IPS-11a (cell line): Measurements from ENCODE around the gene TMEM256.

Experiments
- H3K4me3 ChIP-seq: one replicate; pipeline ENCODE4 v1.5.1; 2013; ENCODE audit warnings: low read depth, low read length, control low read depth

Gene TMEM256

DNA sequence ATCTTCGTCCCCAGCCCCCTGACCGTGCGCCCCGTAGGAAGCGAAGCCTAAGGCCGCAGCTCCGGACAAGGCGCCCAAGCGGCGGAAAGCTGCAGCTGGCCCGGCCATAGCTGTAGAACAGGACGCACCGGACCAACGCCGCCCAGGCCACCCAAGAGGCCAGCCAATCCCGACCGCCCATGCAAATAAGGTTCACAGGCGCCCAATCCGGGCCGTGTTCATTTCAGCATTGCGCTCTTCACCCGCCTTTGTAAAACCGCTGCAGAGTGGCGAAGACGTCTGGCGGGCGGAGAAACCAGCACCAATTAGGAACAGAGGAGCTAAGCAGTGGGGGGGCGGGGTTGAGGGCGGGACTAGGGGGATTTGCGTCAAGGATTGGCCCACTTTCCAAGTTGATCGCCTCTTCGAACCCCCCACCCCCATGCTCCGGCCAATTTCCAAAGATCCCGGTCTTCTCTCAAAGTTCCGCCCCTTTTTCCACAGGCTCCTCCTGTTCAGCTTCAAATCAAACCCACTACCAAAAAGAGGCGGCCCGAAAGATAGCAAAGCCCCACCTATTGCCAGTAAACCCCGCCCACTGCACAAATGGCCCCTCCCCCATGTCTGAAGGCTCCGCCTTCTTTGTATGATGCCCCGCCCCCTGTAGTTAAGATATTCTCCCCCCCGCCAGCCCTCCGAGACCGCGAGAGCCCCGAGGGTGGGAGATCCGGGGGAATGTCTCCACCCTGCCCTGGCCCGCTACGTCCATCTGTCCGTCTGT lies at the start of gene TMEM256:
TSS of gene TMEM256 (minus strand) at position 121 of the 760 bp plus-strand sequence. CDS start at position 108, 13 bp downstream.
- peak within 1 kb of the TSS; percentile 69 for H3K4me3 ChIP-seq

DNA sequence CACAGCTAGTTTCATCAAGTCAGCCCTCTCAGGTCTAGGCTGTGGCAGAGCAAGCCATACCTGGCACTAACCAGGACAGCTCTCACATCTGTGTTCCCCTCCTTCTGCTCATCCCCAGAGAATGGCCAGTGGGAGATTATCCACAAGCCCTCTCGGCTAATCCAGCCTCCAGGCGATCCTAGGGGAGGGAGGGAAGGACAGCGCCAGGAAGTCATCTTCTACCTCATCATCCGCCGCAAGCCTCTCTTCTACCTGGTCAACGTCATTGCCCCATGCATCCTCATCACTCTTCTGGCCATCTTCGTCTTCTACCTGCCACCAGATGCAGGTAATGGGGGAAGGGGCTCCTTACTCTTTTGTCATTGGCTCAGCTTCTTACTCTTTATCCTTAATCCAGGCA lies 44.6 kb upstream of the TMEM256 start:
- H3K4me3 ChIP-seq = no peak overlapping the region

DNA sequence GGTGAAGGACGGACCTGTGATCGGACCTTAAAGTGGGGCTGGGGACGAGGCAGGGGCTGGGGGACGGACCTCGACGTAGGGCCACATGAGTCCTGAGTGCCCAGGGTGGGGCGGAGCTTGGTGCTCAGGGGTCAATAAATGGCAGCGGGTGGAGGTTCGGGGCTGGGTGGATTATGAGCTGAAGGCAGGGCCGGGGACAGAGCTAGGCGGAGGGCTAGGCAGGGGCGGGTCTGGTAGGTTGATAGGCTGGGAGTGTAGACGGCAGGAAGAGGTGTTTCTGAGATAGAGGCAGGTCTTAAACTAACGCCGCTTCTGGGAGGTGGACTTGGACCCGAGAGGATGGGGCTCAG lies 41.7 kb upstream of the TMEM256 start:
- peak overlapping the region; percentile 53 for H3K4me3 ChIP-seq

GRCh38 chr17:7444682-7445618 lies 41.1 kb upstream of the TMEM256 start, which contains the start of gene CHRNB1:
Gene CHRNB1 (plus strand): TSS chr17:7445061. CDS start chr17:7445128, 67 bp downstream.
- H3K4me3 ChIP-seq = peak within 1 kb of the TSS; percentile 53

GRCh38 chr17:7443499-7444485 lies 39.9 kb upstream of the TMEM256 start:
- H3K4me3 ChIP-seq = no peak overlapping the region

GRCh38 chr17:7442142-7442541 lies 38.2 kb upstream of the TMEM256 start:
- H3K4me3 ChIP-seq = no peak overlapping the region

- peak overlapping the region; percentile 8 for H3K4me3 ChIP-seq
These were observed 37.4 kb upstream of the TMEM256 start for GRCh38 chr17:7441266-7441665.

DNA sequence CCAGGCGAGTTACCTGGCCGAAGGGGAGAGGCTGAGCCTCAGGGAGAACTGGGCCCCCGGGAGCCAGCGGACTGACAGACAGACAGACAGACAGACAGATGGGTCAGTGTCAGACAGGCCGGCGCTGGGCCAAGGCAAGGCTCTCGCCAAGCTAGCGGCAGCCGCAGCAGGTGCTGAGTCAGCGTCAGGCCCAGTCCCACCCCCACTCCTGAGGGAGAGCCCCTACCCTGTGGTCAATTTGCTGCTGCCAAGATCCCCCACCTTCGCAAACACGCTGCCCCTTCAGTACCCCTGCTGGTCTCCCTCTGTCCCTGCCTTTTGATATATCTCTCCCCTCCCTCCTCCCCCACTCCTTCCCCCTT lies 36.9 kb upstream of the TMEM256 start:
- H3K4me3 ChIP-seq = peak overlapping the region; percentile 69

DNA sequence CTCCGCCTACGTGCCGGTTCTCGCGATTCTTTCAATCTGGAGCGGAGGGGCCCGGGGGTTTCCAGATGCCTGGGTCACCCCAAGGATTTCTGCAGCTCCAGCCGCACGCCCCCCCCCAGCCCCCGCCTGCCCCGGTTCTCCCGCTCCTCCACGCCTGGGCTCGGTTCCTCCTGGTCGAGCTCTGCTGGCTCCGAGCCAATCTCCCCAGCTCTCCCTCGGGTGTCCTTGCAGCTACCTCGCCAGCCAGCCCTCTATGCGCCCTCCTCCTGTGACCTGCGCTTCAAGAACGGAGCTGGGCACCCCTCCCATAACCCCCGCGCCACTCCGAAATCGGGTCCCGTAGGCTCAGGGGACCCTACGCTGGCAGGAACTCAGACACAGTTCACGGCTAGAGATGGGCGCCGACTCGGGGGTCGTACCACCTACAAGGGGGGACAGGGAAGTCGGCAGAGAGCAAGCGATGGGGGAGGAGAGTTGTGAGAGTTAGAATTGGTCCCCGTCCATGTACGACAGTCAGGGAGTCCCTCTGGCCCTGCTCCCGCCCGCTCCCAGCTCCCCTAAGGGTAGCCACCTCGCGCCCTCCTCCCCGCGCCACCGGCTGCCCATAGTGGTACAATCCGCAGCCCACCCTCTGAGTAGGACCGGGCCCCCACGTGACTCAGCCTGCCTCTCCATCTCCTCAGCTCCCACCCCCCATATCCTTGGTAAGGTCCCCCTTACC lies 36.4 kb upstream of the TMEM256 start:
- peak overlapping the region; percentile 69 for H3K4me3 ChIP-seq

DNA sequence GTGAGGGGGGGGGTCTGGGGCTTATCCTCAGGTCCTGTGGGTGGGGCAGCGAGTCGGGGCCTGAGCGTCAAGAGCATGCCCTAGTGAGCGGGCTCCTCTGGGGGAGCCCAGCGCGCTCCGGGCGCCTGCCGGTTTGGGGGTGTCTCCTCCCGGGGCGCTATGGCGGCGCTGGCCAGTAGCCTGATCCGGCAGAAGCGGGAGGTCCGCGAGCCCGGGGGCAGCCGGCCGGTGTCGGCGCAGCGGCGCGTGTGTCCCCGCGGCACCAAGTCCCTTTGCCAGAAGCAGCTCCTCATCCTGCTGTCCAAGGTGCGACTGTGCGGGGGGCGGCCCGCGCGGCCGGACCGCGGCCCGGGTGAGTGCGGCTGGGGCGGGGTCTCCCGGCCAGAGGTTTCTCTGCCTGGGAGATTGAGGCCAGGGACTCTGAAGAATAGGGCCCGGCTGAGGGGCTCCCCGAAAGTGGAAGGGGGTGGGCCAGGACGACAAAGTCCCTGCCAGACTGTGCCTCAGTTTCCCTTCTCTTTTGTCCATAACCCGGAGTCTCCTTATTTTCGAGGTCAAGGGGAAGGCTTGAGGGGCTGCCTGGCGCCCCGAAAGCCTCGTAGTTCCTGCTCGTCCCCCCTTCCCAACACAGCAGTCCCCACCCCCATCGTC lies 35.7 kb upstream of the TMEM256 start, which contains the start of gene FGF11:
TSS of gene FGF11 (plus strand) at position 51 of the 651 bp plus-strand sequence. CDS start at position 160, 109 bp downstream.
- H3K4me3 ChIP-seq = peak within 1 kb of the TSS; percentile 69

DNA sequence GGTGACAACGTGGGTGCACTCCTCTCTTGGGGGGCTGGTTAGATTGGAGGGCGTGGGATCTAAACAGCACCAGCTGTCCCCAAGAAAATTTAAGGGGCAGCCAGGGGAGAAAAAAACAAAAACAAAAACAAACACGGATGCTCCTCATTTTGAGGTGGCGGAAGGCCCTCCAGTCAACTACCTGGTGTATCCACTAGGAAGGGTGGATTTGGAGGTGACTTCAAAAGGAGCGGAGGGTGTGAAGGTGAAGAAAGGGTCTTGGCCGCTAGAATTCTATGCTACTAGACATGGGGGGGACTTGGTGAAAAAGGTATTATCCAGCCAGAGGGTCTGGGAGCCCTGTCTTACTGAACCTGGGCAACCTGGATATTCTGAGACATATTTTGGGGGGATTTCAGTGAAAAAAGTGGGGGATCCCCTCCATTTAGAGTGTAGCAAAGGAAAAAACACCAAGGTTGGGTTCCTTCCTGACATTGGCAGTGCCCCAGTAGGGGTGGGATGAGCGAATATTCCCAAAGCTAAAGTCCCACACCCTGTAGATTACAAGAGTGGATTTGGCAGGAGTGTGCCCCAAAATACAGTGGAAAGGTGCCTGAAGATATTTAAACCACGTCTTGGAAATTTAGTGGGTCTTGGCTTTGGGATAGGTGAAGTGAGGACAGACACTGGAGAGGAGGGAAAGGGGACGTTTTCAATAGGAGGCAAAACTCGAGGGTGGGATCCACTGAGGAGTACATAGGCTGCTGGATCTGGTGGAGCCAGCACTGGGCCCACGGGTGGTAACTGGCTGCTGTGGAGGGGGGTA lies 35.0 kb upstream of the TMEM256 start:
- H3K4me3 ChIP-seq = peak overlapping the region; percentile 69

GRCh38 chr17:7437950-7438614 lies 34.2 kb upstream of the TMEM256 start:
- peak overlapping the region; percentile 39 for H3K4me3 ChIP-seq

GRCh38 chr17:7437369-7437863 lies 33.5 kb upstream of the TMEM256 start:
- peak overlapping the region; percentile 33 for H3K4me3 ChIP-seq

GRCh38 chr17:7436556-7437368 lies 32.9 kb upstream of the TMEM256 start:
- H3K4me3 ChIP-seq = peak overlapping the region; percentile 36

- H3K4me3 ChIP-seq = peak overlapping the region; percentile 36
These were observed 32.0 kb upstream of the TMEM256 start for GRCh38 chr17:7435676-7436555.

GRCh38 chr17:7432296-7432695 lies 28.4 kb upstream of the TMEM256 start:
- H3K4me3 ChIP-seq = no peak overlapping the region
